Suprapubic skin (tissue), 3 donors: ENCODE results near the gene CDK15.

Experiments used
- POLR2AphosphoS5 ChIP-seq, 3 donors: sonication (generic); formaldehyde crosslinking; IDR thresholded peaks; one replicate each; pipeline ENCODE4 v1.6.1; 2017; ENCODE audit warnings: antibody characterized with exemption in 3 of 3
- TF ChIP-seq, protein P1 (sequence below), 2 donors: fragments of 200-600 bp in 1 of 2; fragments of 450-650 bp in 1 of 2; sonication (generic) in 1 of 2; IDR thresholded peaks; one replicate each; pipeline ENCODE4 v1.5.1; 2016 to 2019; ENCODE audit warnings: antibody characterized with exemption in 2 of 2, mild to moderate bottlenecking in 1 of 2, moderate library complexity in 1 of 2

GRCh38 chr2:201880579-201880978, 74.2 kb downstream of the CDK15 start:
- TF ChIP-seq, protein P1, sequence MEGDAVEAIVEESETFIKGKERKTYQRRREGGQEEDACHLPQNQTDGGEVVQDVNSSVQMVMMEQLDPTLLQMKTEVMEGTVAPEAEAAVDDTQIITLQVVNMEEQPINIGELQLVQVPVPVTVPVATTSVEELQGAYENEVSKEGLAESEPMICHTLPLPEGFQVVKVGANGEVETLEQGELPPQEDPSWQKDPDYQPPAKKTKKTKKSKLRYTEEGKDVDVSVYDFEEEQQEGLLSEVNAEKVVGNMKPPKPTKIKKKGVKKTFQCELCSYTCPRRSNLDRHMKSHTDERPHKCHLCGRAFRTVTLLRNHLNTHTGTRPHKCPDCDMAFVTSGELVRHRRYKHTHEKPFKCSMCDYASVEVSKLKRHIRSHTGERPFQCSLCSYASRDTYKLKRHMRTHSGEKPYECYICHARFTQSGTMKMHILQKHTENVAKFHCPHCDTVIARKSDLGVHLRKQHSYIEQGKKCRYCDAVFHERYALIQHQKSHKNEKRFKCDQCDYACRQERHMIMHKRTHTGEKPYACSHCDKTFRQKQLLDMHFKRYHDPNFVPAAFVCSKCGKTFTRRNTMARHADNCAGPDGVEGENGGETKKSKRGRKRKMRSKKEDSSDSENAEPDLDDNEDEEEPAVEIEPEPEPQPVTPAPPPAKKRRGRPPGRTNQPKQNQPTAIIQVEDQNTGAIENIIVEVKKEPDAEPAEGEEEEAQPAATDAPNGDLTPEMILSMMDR (IDR thresholded peaks at IDR 0.05), result no peak
- TF ChIP-seq POLR2AphosphoS5 (IDR thresholded peaks at IDR 0.05), result no peak
